ENCODE measurements around the gene SLC16A1. TPM values are rescaled to one million over a fixed set of nuclear protein-coding genes. Genes with fewer than 3 reads are reported as not detected.

The SLC16A1 gene
- total RNA-seq, 3 donors from 2014 or later, result 15.4 to 28.2 (median 15.7) TPM

- no peaks in the 10 kb centered on the region for H3K36me3 ChIP-seq
- no peak for DNase-seq (ENCODE audit: low spot score in 2 of 2)
- H3K9me3 ChIP-seq, result no peaks in the 10 kb centered on the region
- peak overlapping the region; percentile 64 to 95 (median 79) for H3K4me3 ChIP-seq
- TF ChIP-seq POLR2AphosphoS5 (IDR thresholded peaks at IDR 0.05), result no peak
- no peak for TF ChIP-seq CTCF (IDR thresholded peaks at IDR 0.05)
- TF ChIP-seq POLR2A (IDR thresholded peaks at IDR 0.05), result no peak
- no peaks in the 10 kb centered on the region for H3K27me3 ChIP-seq
- intact Hi-C loops (cut with DNase I; ENCODE audit: low total_unique reads), result no loop called here
- peaks cover 0 to 7% of the 10 kb centered on the region in 2 donors for H3K4me1 ChIP-seq
- H3K27ac ChIP-seq, result peak overlapping the region; percentile 80 to 90
These were observed 837 bp downstream of the SLC16A1 start for GRCh38 chr1:112954945-112955772.

- no peaks in the 10 kb centered on the region for H3K36me3 ChIP-seq
- H3K4me3 ChIP-seq, result no peak overlapping the region
- no peak overlapping the region for H3K27ac ChIP-seq
- no peaks in the 10 kb centered on the region for H3K9me3 ChIP-seq
- DNase-seq (ENCODE audit: low spot score in 2 of 2), result no peak
- intact Hi-C loops (cut with DNase I; ENCODE audit: low total_unique reads), result no loop called here
- peaks cover 0 to 7% of the 10 kb centered on the region in 2 donors for H3K4me1 ChIP-seq
- TF ChIP-seq CTCF (IDR thresholded peaks at IDR 0.05) (no peak), POLR2A (IDR thresholded peaks at IDR 0.05) (no peak), POLR2AphosphoS5 (IDR thresholded peaks at IDR 0.05) (no peak)
- no peaks in the 10 kb centered on the region for H3K27me3 ChIP-seq
These were observed 1.9 kb downstream of the SLC16A1 start for GRCh38 chr1:112954017-112954650.

GRCh38 chr1:112950426-112950825, 5.6 kb downstream of the SLC16A1 start:
- H3K9me3 ChIP-seq, result no peaks in the 10 kb centered on the region
- DNase-seq (ENCODE audit: low spot score in 2 of 2), result no peak
- H3K4me1 ChIP-seq, result peaks cover 0 to 7% of the 10 kb centered on the region in 2 donors
- no peak overlapping the region for H3K27ac ChIP-seq
- intact Hi-C loops (cut with DNase I; ENCODE audit: low total_unique reads), result no loop called here
- H3K27me3 ChIP-seq, result no peaks in the 10 kb centered on the region
- H3K4me3 ChIP-seq, result no peak overlapping the region
- TF ChIP-seq POLR2AphosphoS5 (IDR thresholded peaks at IDR 0.05) (no peak), POLR2A (IDR thresholded peaks at IDR 0.05) (no peak), CTCF (IDR thresholded peaks at IDR 0.05) (no peak)
- H3K36me3 ChIP-seq, result no peaks in the 10 kb centered on the region

GRCh38 chr1:112946683-112947082, 9.3 kb downstream of the SLC16A1 start:
- H3K4me3 ChIP-seq, result no peak overlapping the region
- H3K36me3 ChIP-seq, result no peaks in the 10 kb centered on the region
- H3K9me3 ChIP-seq, result no peaks in the 10 kb centered on the region
- intact Hi-C loops (cut with DNase I; ENCODE audit: low total_unique reads), result no loop called here
- H3K27ac ChIP-seq, result no peak overlapping the region
- no peaks in the 10 kb centered on the region for H3K27me3 ChIP-seq
- DNase-seq (ENCODE audit: low spot score in 2 of 2), result no peak
- H3K4me1 ChIP-seq, result no peaks in the 10 kb centered on the region
- TF ChIP-seq POLR2A (IDR thresholded peaks at IDR 0.05), result no peak
- no peak for TF ChIP-seq POLR2AphosphoS5 (IDR thresholded peaks at IDR 0.05)
- TF ChIP-seq CTCF (IDR thresholded peaks at IDR 0.05), result no peak

- H3K27me3 ChIP-seq, result no peaks in the 10 kb centered on the region
- H3K4me1 ChIP-seq, result peaks cover 0 to 5% of the 10 kb centered on the region in 2 donors
- no peaks in the 10 kb centered on the region for H3K9me3 ChIP-seq
- intact Hi-C loops (cut with DNase I; ENCODE audit: low total_unique reads), result no loop called here
- DNase-seq (ENCODE audit: low spot score in 2 of 2), result no peak
- no peak overlapping the region for H3K4me3 ChIP-seq
- H3K27ac ChIP-seq, result no peak overlapping the region
- no peaks in the 10 kb centered on the region for H3K36me3 ChIP-seq
- no peak for TF ChIP-seq CTCF (IDR thresholded peaks at IDR 0.05)
- TF ChIP-seq POLR2A (IDR thresholded peaks at IDR 0.05), result no peak
- no peak for TF ChIP-seq POLR2AphosphoS5 (IDR thresholded peaks at IDR 0.05)
These were observed 16.2 kb downstream of the SLC16A1 start for GRCh38 chr1:112939810-112940209.

Data from breast epithelium (tissue), 4 donors.